ENCODE data around the gene GABARAPL2. TPM values are rescaled to one million over a fixed set of nuclear protein-coding genes. Genes with fewer than 3 reads are reported as not detected.
"Not testable (repeated sequence)": the region's sequence is repeated elsewhere in the genome, so short reads cannot be mapped to it uniquely, and the experiment has no call there.

Gene GABARAPL2
- total RNA-seq, 3 donors from 2014 or later, result 51.2 to 56.0 (median 53.7) TPM

- not testable (repeated sequence) for H3K36me3 Mint-ChIP-seq (ENCODE audit: insufficient read depth); ATAC-seq; H3K4me3 Mint-ChIP-seq; DNase-seq; H3K4me1 Mint-ChIP-seq (ENCODE audit: low read depth); H3K27me3 Mint-ChIP-seq (ENCODE audit: low read depth); H3K9me3 Mint-ChIP-seq
These were observed 25.7 kb downstream of the GABARAPL2 start for GRCh38 chr16:75591927-75592326.

GRCh38 chr16:75593308-75593707 lies 27.1 kb downstream of the GABARAPL2 start:
- Mint-ChIP-seq H3K27me3 (ENCODE audit: low read depth) (no peaks in the 10 kb centered on the region), H3K9me3 (peaks cover 6% of the 10 kb centered on the region), H3K4me1 (ENCODE audit: low read depth) (peaks cover 2% of the 10 kb centered on the region), H3K4me3 (no peak overlapping the region), H3K36me3 (ENCODE audit: insufficient read depth) (peaks cover 22% of the 10 kb centered on the region)
- no peak for ATAC-seq
- DNase-seq, result no peak

- peaks cover 17% of the 10 kb centered on the region for H3K36me3 Mint-ChIP-seq (ENCODE audit: insufficient read depth)
- ATAC-seq (peak; percentile 27 to 66), DNase-seq (no peak)
- H3K4me1 Mint-ChIP-seq (ENCODE audit: low read depth), result peaks cover 2% of the 10 kb centered on the region
- H3K4me3 Mint-ChIP-seq, result no peak overlapping the region
- H3K27me3 Mint-ChIP-seq (ENCODE audit: low read depth), result no peaks in the 10 kb centered on the region
- H3K9me3 Mint-ChIP-seq, result peaks cover 6% of the 10 kb centered on the region
These were observed 27.9 kb downstream of the GABARAPL2 start for GRCh38 chr16:75593825-75594820.

- Mint-ChIP-seq H3K36me3 (ENCODE audit: insufficient read depth) (peaks cover 52% of the 10 kb centered on the region), H3K27me3 (ENCODE audit: low read depth) (no peaks in the 10 kb centered on the region)
These were observed 33.5 kb downstream of the GABARAPL2 start for GRCh38 chr16:75599452-75600277.

GRCh38 chr16:75603241-75603640 lies 37.1 kb downstream of the GABARAPL2 start:
- Mint-ChIP-seq H3K4me3 (no peak overlapping the region), H3K27me3 (ENCODE audit: low read depth) (no peaks in the 10 kb centered on the region), H3K4me1 (ENCODE audit: low read depth) (no peaks in the 10 kb centered on the region), H3K36me3 (ENCODE audit: insufficient read depth) (peaks cover 54% of the 10 kb centered on the region), H3K9me3 (peaks cover 11% of the 10 kb centered on the region)
- ATAC-seq (no peak), DNase-seq (no peak)

More at GRCh38 chr16:75599452-75600277, 33.5 kb downstream of the GABARAPL2 start:
- Mint-ChIP-seq H3K4me1 (ENCODE audit: low read depth) (no peaks in the 10 kb centered on the region), H3K4me3 (no peak overlapping the region), H3K9me3 (peaks cover 17% of the 10 kb centered on the region)
- no peak for ATAC-seq
- DNase-seq, result no peak

- DNase-seq (no peak), ATAC-seq (no peak)
- no peaks in the 10 kb centered on the region for H3K27me3 Mint-ChIP-seq (ENCODE audit: low read depth)
- peaks cover 47% of the 10 kb centered on the region for H3K36me3 Mint-ChIP-seq (ENCODE audit: insufficient read depth)
- no peak overlapping the region for H3K4me3 Mint-ChIP-seq
- peaks cover 11% of the 10 kb centered on the region for H3K9me3 Mint-ChIP-seq
- no peaks in the 10 kb centered on the region for H3K4me1 Mint-ChIP-seq (ENCODE audit: low read depth)
These were observed 40.3 kb downstream of the GABARAPL2 start for GRCh38 chr16:75606507-75606906.

GRCh38 chr16:75614066-75614897 lies 48.1 kb downstream of the GABARAPL2 start:
- Mint-ChIP-seq H3K9me3 (no peaks in the 10 kb centered on the region), H3K4me3 (no peak overlapping the region), H3K27me3 (ENCODE audit: low read depth) (no peaks in the 10 kb centered on the region), H3K36me3 (ENCODE audit: insufficient read depth) (peaks cover 43% of the 10 kb centered on the region), H3K4me1 (ENCODE audit: low read depth) (peaks cover 30% of the 10 kb centered on the region)
- no peak for ATAC-seq
- DNase-seq, result no peak

- Mint-ChIP-seq H3K9me3 (no peaks in the 10 kb centered on the region), H3K36me3 (ENCODE audit: insufficient read depth) (peaks cover 47% of the 10 kb centered on the region), H3K27me3 (ENCODE audit: low read depth) (no peaks in the 10 kb centered on the region), H3K4me1 (ENCODE audit: low read depth) (peaks cover 38% of the 10 kb centered on the region), H3K4me3 (no peak overlapping the region)
- no peak for DNase-seq
- no peak for ATAC-seq
These were observed 49.4 kb downstream of the GABARAPL2 start for GRCh38 chr16:75615619-75616018.

- no peaks in the 10 kb centered on the region for H3K9me3 Mint-ChIP-seq
- ATAC-seq (peak; percentile 85), DNase-seq (no peak)
- H3K27me3 Mint-ChIP-seq (ENCODE audit: low read depth), result no peaks in the 10 kb centered on the region
- peak overlapping the region; percentile 6 for H3K4me3 Mint-ChIP-seq
- H3K36me3 Mint-ChIP-seq (ENCODE audit: insufficient read depth), result peaks cover 51% of the 10 kb centered on the region
- peaks cover 47% of the 10 kb centered on the region for H3K4me1 Mint-ChIP-seq (ENCODE audit: low read depth)
These were observed 50.4 kb downstream of the GABARAPL2 start for GRCh38 chr16:75616521-75617010.

GRCh38 chr16:75617121-75617520 lies 50.9 kb downstream of the GABARAPL2 start:
- Mint-ChIP-seq H3K36me3 (ENCODE audit: insufficient read depth) (peaks cover 49% of the 10 kb centered on the region), H3K4me1 (ENCODE audit: low read depth) (peaks cover 53% of the 10 kb centered on the region), H3K27me3 (ENCODE audit: low read depth) (no peaks in the 10 kb centered on the region), H3K9me3 (no peaks in the 10 kb centered on the region), H3K4me3 (no peak overlapping the region)
- ATAC-seq (peak in 1 of 2 donors; percentile 4), DNase-seq (no peak)

- peaks cover 60% of the 10 kb centered on the region for H3K4me1 Mint-ChIP-seq (ENCODE audit: low read depth)
- H3K27me3 Mint-ChIP-seq (ENCODE audit: low read depth), result no peaks in the 10 kb centered on the region
- no peak for DNase-seq
- H3K9me3 Mint-ChIP-seq, result no peaks in the 10 kb centered on the region
- no peak overlapping the region for H3K4me3 Mint-ChIP-seq
- H3K36me3 Mint-ChIP-seq (ENCODE audit: insufficient read depth), result peaks cover 41% of the 10 kb centered on the region
- no peak for ATAC-seq
These were observed 52.6 kb downstream of the GABARAPL2 start for GRCh38 chr16:75618780-75619179.

- ATAC-seq (peak in 1 of 2 donors; percentile 19), DNase-seq (peak; percentile 37)
- H3K36me3 Mint-ChIP-seq (ENCODE audit: insufficient read depth), result peaks cover 38% of the 10 kb centered on the region
- H3K9me3 Mint-ChIP-seq, result no peaks in the 10 kb centered on the region
- no peaks in the 10 kb centered on the region for H3K27me3 Mint-ChIP-seq (ENCODE audit: low read depth)
- peaks cover 52% of the 10 kb centered on the region for H3K4me1 Mint-ChIP-seq (ENCODE audit: low read depth)
- peak overlapping the region; percentile 52 for H3K4me3 Mint-ChIP-seq
These were observed 54.4 kb downstream of the GABARAPL2 start for GRCh38 chr16:75620326-75621169.

GRCh38 chr16:75621170-75621477 lies 54.9 kb downstream of the GABARAPL2 start:
- peaks cover 42% of the 10 kb centered on the region for H3K36me3 Mint-ChIP-seq (ENCODE audit: insufficient read depth)
- peaks cover 51% of the 10 kb centered on the region for H3K4me1 Mint-ChIP-seq (ENCODE audit: low read depth)
- no peaks in the 10 kb centered on the region for H3K9me3 Mint-ChIP-seq
- no peaks in the 10 kb centered on the region for H3K27me3 Mint-ChIP-seq (ENCODE audit: low read depth)
- DNase-seq, result no peak
- ATAC-seq, result no peak
- H3K4me3 Mint-ChIP-seq, result peak overlapping the region; percentile 52

Data from activated T-cell treated with anti-CD3 and anti-CD28 coated beads, Interleukin-2, amount 50 U/mL, for 4 hours (primary cell).